Measurements from ENCODE around the gene SAP25.
"Not testable (repeated sequence)": the region's sequence is repeated elsewhere in the genome, so short reads cannot be mapped to it uniquely, and the experiment has no call there.

SAP25 gene

DNA sequence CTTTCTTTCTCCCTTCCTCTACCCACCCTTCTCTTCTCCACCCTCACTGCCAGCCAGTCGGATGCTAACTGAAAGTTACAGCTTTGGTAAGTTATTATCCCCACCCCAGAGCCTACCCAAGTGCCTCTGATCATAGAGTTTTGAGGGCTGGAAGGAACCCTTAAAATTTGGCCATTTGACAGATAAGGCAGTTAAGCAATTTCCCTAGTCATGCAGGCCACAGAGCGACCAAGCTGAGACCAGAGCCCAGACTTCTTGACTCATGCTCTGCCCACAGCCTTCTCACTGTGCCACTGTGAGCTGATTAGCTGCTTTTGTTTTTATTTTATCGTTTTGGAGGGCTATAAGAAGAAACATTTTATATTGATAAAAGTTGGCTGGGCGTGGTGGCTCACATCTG is 17.2 kb downstream of the SAP25 start:
- DNase-seq = no peak

GRCh38 chr7:100555701-100556100 is 18.0 kb downstream of the SAP25 start:
- DNase-seq = no peak

GRCh38 chr7:100553032-100553431 is 20.7 kb downstream of the SAP25 start:
- DNase-seq = no peak

- DNase-seq = no peak
These were observed 21.2 kb downstream of the SAP25 start for GRCh38 chr7:100552532-100552931.

- DNase-seq = not testable (repeated sequence)
These were observed 25.3 kb downstream of the SAP25 start for GRCh38 chr7:100548446-100548845.

DNA sequence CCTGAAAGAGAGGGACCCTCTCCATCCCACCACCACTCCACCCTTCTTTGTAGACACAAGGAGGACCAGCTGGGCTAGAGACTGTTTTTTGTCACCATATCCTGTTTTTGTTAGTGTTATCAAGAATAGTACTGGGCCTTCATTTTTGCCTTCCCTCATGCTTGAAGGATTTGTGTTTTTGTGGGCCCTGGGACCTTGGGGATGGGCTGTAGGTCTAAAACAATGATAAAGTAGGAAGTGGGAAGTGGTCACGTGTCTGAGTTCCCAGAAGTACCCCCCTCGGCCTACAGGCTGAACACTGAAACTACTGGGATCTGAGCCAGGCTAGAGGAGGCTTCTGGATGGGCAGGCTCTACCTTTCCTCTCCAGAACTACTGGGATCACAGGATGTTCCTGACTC is 25.8 kb downstream of the SAP25 start:
- DNase-seq = no peak

- DNase-seq = no peak
These were observed 26.5 kb downstream of the SAP25 start for GRCh38 chr7:100546926-100547800.

- DNase-seq = no peak
These were observed 27.4 kb downstream of the SAP25 start for GRCh38 chr7:100546129-100546925.

DNA sequence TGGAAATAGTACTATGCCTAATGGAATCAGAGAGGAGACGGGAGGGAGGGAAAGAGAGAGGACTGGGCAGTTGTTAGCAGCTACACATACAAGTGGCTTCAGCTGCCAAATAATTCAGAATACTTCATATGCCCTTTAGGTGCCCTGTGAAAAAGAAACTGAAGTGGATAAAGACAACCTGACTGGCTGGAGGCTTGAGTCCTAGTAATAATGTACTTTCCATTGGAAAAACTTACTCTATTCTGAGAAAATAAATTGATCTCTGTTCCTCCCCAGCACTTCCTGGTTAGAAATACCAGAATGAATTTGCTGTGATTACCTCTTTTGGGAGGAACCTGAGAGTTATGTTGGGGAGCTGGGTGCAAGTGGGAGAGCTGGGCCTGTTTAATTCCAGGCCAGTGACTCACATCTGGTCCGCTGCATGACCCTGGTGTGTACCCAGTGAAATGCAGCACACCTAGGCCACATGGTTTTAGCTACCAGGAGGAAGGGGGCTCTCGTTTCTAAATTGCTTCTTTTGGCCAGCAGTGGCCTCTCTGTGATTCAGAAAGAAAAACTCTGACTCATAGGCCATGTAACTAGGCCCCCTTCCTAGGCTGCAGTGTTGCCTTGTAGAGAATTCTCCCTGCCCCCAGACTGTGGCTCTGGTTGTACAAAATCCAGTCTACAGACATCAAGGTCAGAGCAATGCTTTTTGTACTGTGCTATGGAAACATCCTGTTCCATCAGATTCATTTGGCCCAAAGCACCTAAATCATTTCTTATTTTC is 28.2 kb downstream of the SAP25 start:
- peak; percentile 31 for DNase-seq

DNA sequence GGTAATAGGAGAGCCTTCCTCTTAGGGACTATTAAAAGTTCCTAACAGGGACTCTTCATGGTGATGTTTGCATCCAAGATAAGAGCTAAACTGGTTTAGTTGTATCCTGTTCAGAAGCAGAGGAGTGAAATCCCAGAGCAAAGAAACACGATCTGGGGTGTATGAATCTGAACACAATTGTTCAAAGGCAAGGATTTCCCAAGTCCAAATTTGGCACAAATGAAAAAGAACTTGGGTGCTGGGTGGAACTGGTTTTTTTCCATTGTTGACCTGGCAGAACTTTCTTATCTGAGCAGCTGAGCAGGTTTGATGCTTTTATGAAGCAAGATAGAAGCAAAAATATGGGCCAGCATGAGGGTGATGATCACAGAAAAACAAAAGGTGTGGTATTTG is 28.7 kb downstream of the SAP25 start:
- DNase-seq = no peak

DNA sequence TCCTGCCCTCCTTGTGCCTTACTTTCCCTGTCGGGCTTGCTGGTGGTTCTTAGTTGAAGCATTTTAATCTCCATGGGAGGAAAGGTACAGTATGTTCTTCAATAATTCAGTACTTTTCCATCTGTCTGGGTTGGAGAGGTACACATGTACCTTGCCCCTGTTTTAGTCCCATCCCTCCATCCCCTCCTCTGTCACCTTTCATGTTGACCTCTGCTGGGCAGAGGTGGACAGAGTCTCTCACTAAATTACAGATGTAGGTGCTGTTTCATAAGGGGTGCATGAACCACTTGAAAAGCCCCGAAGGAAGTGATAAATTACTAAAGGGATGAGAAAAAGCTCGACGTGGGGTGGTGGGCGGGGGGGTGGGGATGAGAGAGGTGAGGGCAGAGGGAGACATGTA is 29.3 kb downstream of the SAP25 start:
- no peak for DNase-seq

DNA sequence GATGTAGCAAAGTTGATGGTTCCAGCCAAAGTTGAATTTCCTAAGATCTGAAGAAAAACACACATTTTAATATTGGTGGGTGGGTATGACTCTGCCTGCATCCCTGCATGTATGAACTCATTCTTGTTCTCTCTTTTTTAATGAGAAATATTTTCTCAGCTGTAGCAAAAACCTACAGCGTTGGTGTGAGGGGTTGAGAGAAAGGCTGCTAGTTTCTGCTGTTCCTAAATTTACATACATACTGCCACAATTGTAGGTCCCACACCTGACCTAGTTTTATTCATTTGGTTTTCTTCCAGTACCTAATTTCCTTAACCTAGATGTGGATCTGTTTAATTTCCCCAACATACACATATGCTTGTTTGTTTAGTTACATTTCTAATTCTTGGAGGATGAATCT is 30.1 kb downstream of the SAP25 start:
- DNase-seq = no peak

- DNase-seq = not testable (repeated sequence)
These were observed 32.4 kb downstream of the SAP25 start for GRCh38 chr7:100541309-100541708.

DNA sequence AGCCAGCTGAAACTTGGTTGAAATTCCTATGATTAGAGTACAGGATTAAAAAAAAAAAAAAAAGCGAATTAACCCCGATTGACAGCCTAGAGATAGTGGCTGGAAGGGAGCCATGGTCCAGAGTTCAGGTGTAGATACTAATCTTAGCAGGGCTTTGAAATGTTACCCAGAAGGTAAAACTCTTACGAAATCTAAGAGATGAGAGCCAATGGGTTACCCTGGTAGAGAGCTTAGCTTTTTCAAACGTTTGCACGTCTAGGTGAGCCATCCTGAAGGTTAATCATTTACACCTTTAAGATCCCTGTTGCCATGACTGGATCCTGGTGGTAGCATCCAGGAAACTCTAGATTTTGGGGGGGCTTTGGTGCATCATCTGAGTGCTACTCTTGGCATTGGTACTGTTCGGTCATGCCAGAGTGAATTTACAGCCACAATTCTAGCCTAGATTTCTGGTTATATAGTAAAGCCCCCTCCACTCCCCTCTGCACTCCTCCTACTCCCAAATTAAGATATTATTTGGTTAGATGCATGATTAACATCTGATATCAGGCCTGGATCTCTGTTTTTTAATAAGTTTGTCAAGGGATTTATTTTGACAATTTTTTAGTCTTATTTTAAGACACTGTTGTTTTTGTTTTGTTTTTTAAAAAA is 33.5 kb downstream of the SAP25 start:
- no peak for DNase-seq

DNA sequence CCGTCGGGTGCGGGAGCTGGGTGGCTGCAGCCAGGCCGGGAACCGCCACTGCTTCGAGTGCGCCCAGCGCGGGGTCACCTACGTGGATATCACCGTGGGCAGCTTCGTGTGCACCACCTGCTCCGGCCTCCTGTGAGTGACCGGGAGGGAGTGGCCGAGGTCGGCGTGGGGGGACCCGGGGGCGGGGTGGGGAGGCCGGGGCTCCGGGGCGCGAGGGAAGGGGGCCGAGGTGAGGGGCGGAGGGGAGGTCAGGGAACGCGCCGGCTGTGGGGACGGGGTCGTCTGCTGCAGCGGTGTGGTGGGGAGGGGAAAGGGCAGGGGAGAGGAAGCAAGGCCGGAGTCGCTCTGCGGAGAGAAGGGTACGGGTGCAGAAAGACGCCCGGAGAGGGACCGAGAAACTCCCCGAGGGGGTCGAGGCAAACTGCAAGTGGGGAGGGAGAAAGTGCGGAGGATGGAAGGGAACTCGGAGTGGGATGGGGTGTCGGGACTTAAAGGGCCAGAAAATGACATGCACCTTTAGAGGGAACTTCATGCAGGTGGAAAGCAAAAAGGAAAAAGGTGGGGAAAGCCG is 34.2 kb downstream of the SAP25 start:
- no peak for DNase-seq

GRCh38 chr7:100538654-100539435 is 34.9 kb downstream of the SAP25 start, which contains the start of gene AGFG2:
TSS of gene AGFG2 (plus strand) at chr7:100539203. CDS start at chr7:100539347, 144 bp downstream.
- peak; percentile 100 for DNase-seq

DNA sequence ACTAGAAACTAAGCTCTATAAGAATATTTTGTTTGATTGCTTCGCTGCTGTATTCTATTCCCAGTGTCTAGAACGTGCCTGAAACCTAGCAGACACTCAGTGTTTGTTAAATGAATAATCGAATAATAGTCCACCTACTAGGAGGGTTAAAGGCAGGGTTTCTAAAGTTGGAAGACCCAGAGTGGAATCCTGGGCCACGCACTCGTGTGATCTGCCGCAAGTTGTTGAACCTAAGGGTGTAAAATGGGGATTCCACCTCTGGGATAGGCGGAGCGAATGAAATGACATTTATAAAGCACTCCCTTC is 35.4 kb downstream of the SAP25 start:
- no peak for DNase-seq

DNA sequence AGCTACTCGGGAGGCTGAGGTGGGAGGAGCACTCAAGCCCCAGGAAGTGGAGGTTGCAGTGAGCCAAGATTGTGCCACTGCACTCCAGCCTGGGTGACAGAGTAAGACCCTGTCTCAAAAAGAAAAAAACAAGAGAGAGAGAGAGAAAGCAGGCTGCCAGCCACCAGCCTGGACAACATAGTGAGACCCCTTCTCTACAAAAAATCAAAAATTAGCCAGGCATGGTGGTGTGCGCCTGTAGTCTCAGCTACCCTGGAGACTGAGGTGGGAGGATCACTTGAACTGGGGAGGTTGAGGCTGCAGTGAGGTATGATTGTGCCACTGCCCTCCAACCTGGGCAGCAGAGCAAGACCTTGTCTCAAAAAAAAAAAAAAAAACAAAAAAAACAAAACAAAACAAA is 37.0 kb downstream of the SAP25 start:
- DNase-seq = not testable (repeated sequence)

DNA sequence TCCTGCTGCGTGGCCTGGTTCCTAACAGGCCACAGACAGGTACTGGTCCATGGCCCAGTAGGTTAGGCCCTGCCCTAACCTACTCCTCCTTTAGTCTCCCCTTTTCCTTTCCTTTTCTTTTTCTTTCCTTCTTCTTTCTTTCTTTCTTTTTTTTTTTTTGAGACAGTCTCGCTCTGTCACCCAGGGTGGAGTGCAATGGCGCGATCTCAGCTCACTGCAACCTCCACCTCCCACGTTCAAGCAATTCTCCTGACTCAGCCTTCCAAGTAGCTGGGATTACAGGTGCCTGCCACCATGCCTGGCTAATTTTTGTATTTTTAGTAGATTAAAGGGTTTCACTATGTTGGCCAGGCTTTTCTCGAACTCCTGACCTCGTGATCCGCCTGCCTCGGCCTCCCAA is 37.7 kb downstream of the SAP25 start:
- DNase-seq = not testable (repeated sequence)

- no peak for DNase-seq
These were observed 41.3 kb downstream of the SAP25 start for GRCh38 chr7:100532165-100533022.
